Stimulated activated CD8-positive, alpha-beta memory T cell treated with anti-CD3 and anti-CD28 coated beads, Interleukin-15, amount 100 ng/mL, for 1 hour (primary cell): ENCODE data around the gene KLF17.

Source experiments
- DNase-seq: peaks from one replicate; pipeline ENCODE4 v3.0.0-alpha.2; 2020; ENCODE audit warnings: low read depth

KLF17 gene

GRCh38 chr1:44152692-44153091, 34.1 kb downstream of the KLF17 start:
- DNase-seq, result no peak

DNA sequence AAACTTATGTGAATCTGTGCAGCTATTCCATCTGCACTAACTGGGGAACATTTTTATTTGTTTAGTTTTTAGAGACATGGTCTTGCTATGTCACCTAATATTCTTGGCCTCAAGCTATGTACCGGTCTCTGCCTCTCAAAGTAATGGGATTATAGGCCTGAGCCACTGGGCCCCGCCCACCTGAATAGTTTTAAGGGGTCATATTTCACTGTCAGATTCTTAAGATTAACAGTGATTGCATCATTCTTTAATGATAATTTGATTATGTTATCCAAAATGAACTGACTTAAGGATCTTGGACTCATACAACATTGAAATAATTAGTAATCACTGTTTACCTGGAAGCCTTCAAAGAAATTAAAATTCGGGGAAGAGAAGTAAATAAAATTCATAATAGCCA, 35.4 kb downstream of the KLF17 start:
- no peak for DNase-seq

GRCh38 chr1:44157903-44158302, 39.3 kb downstream of the KLF17 start:
- DNase-seq, result no peak

DNA sequence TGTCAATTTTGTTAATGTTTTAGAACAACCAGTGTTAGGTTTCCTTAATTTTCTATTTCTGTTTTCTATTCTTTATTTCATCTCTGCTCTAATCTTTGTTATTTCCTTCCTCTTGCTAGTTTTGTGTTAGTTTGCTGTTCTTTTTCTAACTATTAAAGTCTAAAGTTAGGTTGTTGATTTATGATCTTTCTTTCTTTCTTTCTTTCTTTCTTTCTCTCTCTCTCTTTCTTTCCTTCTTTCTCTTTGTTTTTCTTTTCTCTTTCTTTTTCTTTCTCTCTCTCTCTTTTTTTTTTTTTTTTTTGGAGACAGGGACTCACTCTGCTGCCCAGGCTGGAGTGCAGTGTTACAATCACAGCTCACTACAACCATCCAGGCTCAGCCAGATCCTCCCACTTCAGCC, 40.2 kb downstream of the KLF17 start:
- DNase-seq, result no peak

GRCh38 chr1:44161546-44161945, 42.9 kb downstream of the KLF17 start:
- no peak for DNase-seq

DNA sequence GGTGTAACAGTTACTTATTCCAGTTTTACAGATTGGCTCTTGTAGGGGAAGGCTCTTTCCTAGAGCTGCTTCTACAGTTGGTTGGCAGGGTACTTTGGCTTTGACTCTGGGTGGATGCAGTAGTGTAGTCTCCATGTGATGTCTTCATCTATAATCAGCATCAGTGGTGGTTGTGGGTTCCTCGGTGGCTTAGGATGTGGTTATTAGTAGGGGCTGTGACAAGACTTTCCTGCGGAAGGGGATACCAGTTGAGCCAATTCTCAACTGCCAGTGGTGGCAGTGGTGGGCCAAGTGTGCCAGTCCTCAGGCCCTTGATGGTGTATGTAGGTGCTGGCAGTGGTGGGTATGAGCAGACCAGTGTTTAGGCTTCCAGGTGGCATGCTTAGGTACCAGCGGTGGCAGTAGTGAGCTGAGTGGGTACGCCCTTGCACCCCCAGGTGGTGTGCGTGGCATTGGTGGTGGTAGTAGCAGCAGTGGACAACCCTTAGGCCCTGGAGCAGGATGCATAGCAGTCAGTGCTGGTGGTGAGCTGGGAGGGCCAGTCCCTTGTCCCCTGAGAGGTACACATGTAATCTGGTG, 50.0 kb downstream of the KLF17 start:
- no peak for DNase-seq

- no peak for DNase-seq
Observed at GRCh38 chr1:44170281-44170823, 51.7 kb downstream of the KLF17 start.

GRCh38 chr1:44174630-44175029, 56.0 kb downstream of the KLF17 start:
- no peak for DNase-seq
